Colonic mucosa (tissue), 4 donors: Measurements from ENCODE around the gene PPM1H. TPM values are rescaled to one million over a fixed set of nuclear protein-coding genes. Genes with fewer than 3 reads are reported as not detected.

Source experiments
- DNase-seq: peaks from one replicate; pipeline ENCODE4 v3.0.0-alpha.2; 2020
- H3K27ac ChIP-seq: fragments of 200-600 bp; one replicate; pipeline ENCODE4 v1.8.0; 2021
- H3K27me3 ChIP-seq: fragments of 200-600 bp; one replicate; pipeline ENCODE4 v1.8.0; 2021
- H3K36me3 ChIP-seq: fragments of 200-600 bp; one replicate; pipeline ENCODE4 v1.8.0; 2021
- H3K4me1 ChIP-seq: fragments of 200-600 bp; one replicate; pipeline ENCODE4 v1.8.0; 2021; ENCODE audit warnings: mild to moderate bottlenecking
- H3K4me3 ChIP-seq: fragments of 200-600 bp; one replicate; pipeline ENCODE4 v1.8.0; 2021
- H3K9ac ChIP-seq, 2 donors: one replicate each; pipeline ENCODE4 v1.7.0; 2013; ENCODE audit warnings: control low read depth in 2 of 2, low read depth in 2 of 2, low read length in 2 of 2
- H3K9me3 ChIP-seq: fragments of 200-600 bp; one replicate; pipeline ENCODE4 v1.8.0; 2021
- intact Hi-C: fragments of 100-400 bp; cut with DNase I; formaldehyde crosslinking; loops from one replicate; pipeline ENCODE4 v1.14.1; 2022
- total RNA-seq, 2 donors: library from RNA; stranded (reverse); fragmentation: NEBNext Ultra II Directional in 1 of 2; extraction: Animal tissue kit (Norgen Biotek cat#: 25700) in 1 of 2; gene quantifications; one replicate each; pipeline ENCODE4 v1.2.1, GENCODE V29; 2021
- TF ChIP-seq, protein P1 (sequence below): fragments of 200-600 bp; IDR thresholded peaks from one replicate; pipeline ENCODE4 v1.8.0; 2022; ENCODE audit warnings: antibody characterized with exemption, mild to moderate bottlenecking
- donor health status: healthy.
- donor health status: DM: no; HTN: no; CAD: no.
- donor health status: DM: no; HTN: no; CAD: no.

PPM1H gene
- total RNA-seq, 2 donors from 2014 or later, result 7.4 to 8.1 TPM

DNA sequence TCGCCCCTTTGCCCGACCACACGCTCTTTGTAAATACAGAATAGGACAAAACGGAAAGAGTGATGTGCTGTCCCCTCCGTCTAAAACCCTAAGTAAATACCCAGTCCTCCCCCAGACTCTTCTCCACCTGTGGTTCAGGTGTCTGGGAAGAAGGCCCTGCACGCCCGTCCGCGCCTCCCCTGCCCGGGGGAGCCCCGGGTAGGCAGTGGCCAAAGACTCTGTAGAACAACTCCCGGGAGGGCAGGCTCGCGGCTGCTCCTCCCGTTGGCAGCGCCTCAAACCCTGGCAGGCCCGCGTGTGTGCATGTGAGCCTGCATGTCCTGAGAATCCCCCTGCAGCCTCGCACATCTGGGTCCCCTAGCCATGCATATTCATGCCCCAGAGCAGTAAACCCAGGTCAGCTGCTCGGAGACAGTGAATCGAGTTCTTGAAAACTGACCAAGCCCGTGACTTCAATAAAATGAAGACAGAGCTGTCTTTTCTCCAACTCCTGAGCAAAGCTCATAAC lies 302.5 kb downstream of the PPM1H start:
- Histone ChIP-seq H3K9ac (peak overlapping the region in 1 of 2 donors; percentile 33), H3K36me3 (no peaks in the 10 kb centered on the region), H3K27me3 (no peaks in the 10 kb centered on the region), H3K4me1 (no peaks in the 10 kb centered on the region), H3K9me3 (no peaks in the 10 kb centered on the region), H3K27ac (no peak overlapping the region), H3K4me3 (peak overlapping the region; percentile 51)
- peak; percentile 38 for DNase-seq
- TF ChIP-seq, protein P1, sequence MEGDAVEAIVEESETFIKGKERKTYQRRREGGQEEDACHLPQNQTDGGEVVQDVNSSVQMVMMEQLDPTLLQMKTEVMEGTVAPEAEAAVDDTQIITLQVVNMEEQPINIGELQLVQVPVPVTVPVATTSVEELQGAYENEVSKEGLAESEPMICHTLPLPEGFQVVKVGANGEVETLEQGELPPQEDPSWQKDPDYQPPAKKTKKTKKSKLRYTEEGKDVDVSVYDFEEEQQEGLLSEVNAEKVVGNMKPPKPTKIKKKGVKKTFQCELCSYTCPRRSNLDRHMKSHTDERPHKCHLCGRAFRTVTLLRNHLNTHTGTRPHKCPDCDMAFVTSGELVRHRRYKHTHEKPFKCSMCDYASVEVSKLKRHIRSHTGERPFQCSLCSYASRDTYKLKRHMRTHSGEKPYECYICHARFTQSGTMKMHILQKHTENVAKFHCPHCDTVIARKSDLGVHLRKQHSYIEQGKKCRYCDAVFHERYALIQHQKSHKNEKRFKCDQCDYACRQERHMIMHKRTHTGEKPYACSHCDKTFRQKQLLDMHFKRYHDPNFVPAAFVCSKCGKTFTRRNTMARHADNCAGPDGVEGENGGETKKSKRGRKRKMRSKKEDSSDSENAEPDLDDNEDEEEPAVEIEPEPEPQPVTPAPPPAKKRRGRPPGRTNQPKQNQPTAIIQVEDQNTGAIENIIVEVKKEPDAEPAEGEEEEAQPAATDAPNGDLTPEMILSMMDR, result no peak
- intact Hi-C loops, result no loop called here

DNA sequence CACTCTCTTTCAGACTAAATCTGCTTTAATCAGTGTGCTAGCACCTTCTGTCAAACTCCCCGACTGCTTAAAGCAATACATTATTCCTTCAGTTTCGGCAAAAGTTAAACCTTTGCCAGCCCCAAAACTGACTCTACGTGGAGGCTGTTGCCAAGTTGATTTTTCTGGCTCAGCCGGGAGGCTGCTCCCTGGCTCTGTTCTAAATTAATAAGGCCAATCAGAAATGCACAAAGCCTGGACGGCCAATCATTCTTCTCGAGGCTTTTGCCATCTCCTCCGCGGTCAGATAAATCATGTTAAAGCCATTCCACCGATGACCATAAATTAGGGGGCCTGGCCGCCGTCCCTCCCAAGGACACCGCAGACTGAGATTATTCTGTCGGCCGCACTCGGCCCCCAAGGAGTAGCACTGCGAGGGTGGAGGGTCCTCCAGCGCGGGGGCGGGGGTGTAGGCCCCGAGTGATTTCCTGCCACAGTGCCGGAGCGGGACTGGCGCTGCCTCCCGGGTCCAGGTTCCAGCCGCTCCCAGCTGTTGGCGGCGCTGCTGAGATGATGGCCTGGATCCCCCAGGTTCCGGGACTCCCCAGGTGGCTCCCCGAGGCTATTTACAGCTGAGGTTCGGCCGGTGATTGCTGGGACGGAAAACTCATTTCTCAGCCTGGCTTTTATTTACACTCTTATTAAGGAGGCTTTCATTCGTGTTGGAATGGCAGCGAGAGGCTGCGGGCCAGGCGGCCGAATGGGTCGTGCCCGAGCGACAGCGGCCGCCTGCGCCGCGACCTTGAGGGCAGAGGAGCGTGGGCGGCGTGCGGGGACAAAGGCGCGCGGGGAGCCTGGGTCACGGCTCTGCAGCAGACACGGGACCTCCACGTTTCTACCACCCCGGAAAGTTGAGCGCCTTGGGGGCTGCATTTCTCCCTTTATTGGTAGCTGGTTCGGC lies 303.2 kb downstream of the PPM1H start:
- peak; percentile 69 for DNase-seq
- peak overlapping the region; percentile 5 for H3K27ac ChIP-seq
- H3K9ac ChIP-seq, result peak overlapping the region in 1 of 2 donors; percentile 33
- intact Hi-C loops, result no loop called here
- H3K4me3 ChIP-seq, result peak overlapping the region; percentile 51
- no peaks in the 10 kb centered on the region for H3K4me1 ChIP-seq
- TF ChIP-seq, protein P1, result no peak
- H3K27me3 ChIP-seq, result no peaks in the 10 kb centered on the region
- H3K36me3 ChIP-seq, result no peaks in the 10 kb centered on the region
- no peaks in the 10 kb centered on the region for H3K9me3 ChIP-seq

DNA sequence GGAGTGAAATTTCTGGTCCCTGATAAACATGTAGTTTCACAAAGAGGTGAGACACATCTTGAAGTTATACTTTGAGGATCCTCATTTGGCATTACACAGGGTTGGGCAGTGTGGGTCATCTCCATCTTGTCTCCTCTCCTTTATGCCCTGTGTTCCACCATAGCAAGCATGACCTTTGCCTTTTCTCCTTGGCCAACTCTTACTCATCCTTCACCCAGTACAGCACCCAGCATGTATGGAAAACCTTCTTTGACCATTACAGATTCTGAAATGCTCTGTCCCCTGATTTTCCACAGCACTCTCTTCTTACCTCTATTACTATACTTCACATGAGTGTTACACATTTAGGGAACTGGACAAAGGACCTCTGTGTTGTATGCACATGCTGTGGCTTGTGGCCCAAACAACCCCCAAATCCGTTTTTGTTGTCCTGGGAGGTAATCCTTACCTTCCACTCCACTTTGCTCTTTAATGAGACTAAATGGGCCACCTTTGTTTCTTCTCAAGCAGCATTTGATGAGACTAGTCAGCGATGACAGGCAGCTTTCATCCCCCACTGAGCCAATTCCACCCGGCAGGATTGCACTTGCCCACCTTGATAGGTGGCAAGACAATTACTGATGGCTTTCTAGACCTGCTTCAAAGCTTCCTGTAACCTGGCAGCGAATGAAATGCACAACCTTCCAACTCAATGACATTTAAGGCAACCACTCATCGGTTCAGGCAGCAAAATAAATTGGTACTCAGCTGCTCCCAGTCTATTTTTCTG lies 304.8 kb downstream of the PPM1H start:
- intact Hi-C loops, result no loop called here
- no peak overlapping the region for H3K9ac ChIP-seq
- TF ChIP-seq, protein P1, result no peak
- H3K27ac ChIP-seq, result no peak overlapping the region
- no peaks in the 10 kb centered on the region for H3K9me3 ChIP-seq
- H3K4me1 ChIP-seq, result no peaks in the 10 kb centered on the region
- no peak overlapping the region for H3K4me3 ChIP-seq
- DNase-seq, result no peak
- no peaks in the 10 kb centered on the region for H3K36me3 ChIP-seq
- no peaks in the 10 kb centered on the region for H3K27me3 ChIP-seq

DNA sequence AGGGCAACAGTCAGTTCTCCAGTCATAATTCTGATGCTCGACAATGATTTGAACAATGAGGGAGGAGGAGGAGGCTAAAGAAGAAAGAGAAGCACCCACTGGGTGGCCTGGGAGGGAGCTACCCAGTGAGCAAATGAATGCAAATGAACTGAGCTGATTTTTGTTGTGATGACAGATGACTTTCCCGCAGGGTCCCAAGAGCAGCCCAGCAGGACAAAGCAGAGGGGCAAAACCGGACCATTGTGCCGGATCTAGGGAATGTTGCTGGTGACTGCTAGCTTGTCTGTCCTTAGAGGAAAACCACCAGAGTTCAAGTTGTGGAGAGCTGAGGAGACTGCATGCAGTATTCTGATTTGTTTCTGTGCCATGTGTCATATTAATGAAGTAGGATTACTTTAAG lies 305.5 kb downstream of the PPM1H start:
- no peaks in the 10 kb centered on the region for H3K27me3 ChIP-seq
- no peak for DNase-seq
- intact Hi-C loops, result no loop called here
- no peak overlapping the region for H3K9ac ChIP-seq
- no peaks in the 10 kb centered on the region for H3K4me1 ChIP-seq
- TF ChIP-seq, protein P1, result no peak
- no peaks in the 10 kb centered on the region for H3K9me3 ChIP-seq
- no peak overlapping the region for H3K4me3 ChIP-seq
- H3K27ac ChIP-seq, result no peak overlapping the region
- H3K36me3 ChIP-seq, result no peaks in the 10 kb centered on the region

DNA sequence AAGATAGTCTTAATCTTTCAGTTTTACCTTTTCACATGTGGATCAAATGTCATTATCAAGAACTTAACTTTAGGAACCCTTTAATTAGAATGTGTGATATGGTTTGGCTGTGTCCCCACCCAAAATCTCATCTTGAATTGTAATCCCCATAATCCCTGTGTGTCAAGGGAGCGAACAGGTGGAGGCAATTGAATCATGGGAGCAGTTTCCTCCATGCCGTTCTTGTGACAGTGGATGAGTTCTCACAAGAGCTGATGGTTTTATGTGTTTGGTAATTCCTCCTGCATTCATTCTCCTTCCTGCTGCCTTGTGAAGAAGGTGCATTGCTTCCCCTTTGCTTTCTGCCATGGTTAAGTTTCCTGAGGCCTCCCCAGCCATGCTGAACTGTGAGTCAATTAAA lies 307.8 kb downstream of the PPM1H start:
- DNase-seq, result no peak
- H3K4me3 ChIP-seq, result no peak overlapping the region
- TF ChIP-seq, protein P1, result no peak
- intact Hi-C loops, result no loop called here
- H3K27ac ChIP-seq, result no peak overlapping the region
- no peaks in the 10 kb centered on the region for H3K9me3 ChIP-seq
- H3K27me3 ChIP-seq, result no peaks in the 10 kb centered on the region
- H3K9ac ChIP-seq, result no peak overlapping the region
- no peaks in the 10 kb centered on the region for H3K36me3 ChIP-seq
- no peaks in the 10 kb centered on the region for H3K4me1 ChIP-seq
